Ecto neural progenitor cell (in vitro differentiated cells): ENCODE results near the gene GRID2.

Experiments
- DNase-seq: peaks from one replicate; pipeline ENCODE4 v3.0.0-alpha.2; 2018; ENCODE audit warnings: low spot score

The GRID2 gene

GRCh38 chr4:93084599-93085305 lies 781.0 kb downstream of the GRID2 start:
- DNase-seq = no peak

- DNase-seq = no peak
Measured at GRCh38 chr4:93086356-93086755, 782.6 kb downstream of the GRID2 start.

GRCh38 chr4:93092765-93093164 lies 789.0 kb downstream of the GRID2 start:
- DNase-seq = no peak

- DNase-seq = no peak
Measured at GRCh38 chr4:93103042-93103441, 799.3 kb downstream of the GRID2 start.

- no peak for DNase-seq
Measured at GRCh38 chr4:93116624-93117023, 812.9 kb downstream of the GRID2 start.

- no peak for DNase-seq
Measured at GRCh38 chr4:93127489-93127888, 823.7 kb downstream of the GRID2 start.

GRCh38 chr4:93132631-93133030 lies 828.9 kb downstream of the GRID2 start:
- no peak for DNase-seq

GRCh38 chr4:93139118-93139517 lies 835.4 kb downstream of the GRID2 start:
- DNase-seq = no peak

- no peak for DNase-seq
Measured at GRCh38 chr4:93143902-93144301, 840.1 kb downstream of the GRID2 start.

- no peak for DNase-seq
Measured at GRCh38 chr4:93144644-93145043, 840.9 kb downstream of the GRID2 start.

- DNase-seq = peak; percentile 50
Measured at GRCh38 chr4:93147524-93148212, 843.9 kb downstream of the GRID2 start.

- DNase-seq = no peak
Measured at GRCh38 chr4:93152491-93152890, 848.7 kb downstream of the GRID2 start.

- DNase-seq = no peak
Measured at GRCh38 chr4:93157986-93158385, 854.2 kb downstream of the GRID2 start.

GRCh38 chr4:93168053-93168452 lies 864.3 kb downstream of the GRID2 start:
- DNase-seq = no peak

GRCh38 chr4:93169966-93170365 lies 866.2 kb downstream of the GRID2 start:
- DNase-seq = no peak

GRCh38 chr4:93174598-93174997 lies 870.8 kb downstream of the GRID2 start:
- DNase-seq = no peak

- DNase-seq = no peak
Measured at GRCh38 chr4:93178279-93178678, 874.5 kb downstream of the GRID2 start.

- DNase-seq = no peak
Measured at GRCh38 chr4:93179044-93179443, 875.3 kb downstream of the GRID2 start.

- no peak for DNase-seq
Measured at GRCh38 chr4:93182722-93183121, 879.0 kb downstream of the GRID2 start.

- DNase-seq = no peak
Measured at GRCh38 chr4:93183576-93183975, 879.8 kb downstream of the GRID2 start.

GRCh38 chr4:93184053-93184452 lies 880.3 kb downstream of the GRID2 start:
- no peak for DNase-seq

- DNase-seq = no peak
Measured at GRCh38 chr4:93186846-93187245, 883.1 kb downstream of the GRID2 start.

- DNase-seq = no peak
Measured at GRCh38 chr4:93187466-93187865, 883.7 kb downstream of the GRID2 start.

GRCh38 chr4:93187892-93188291 lies 884.1 kb downstream of the GRID2 start:
- no peak for DNase-seq
